ENCODE measurements around the gene TNNT1. TPM values are rescaled to one million over a fixed set of nuclear protein-coding genes. Genes with fewer than 3 reads are reported as not detected.

TNNT1 gene
- total and polyA plus RNA-seq, 9 donors = 1.3 to 3.6 (median 2.7) TPM; not detected in 4

DNA sequence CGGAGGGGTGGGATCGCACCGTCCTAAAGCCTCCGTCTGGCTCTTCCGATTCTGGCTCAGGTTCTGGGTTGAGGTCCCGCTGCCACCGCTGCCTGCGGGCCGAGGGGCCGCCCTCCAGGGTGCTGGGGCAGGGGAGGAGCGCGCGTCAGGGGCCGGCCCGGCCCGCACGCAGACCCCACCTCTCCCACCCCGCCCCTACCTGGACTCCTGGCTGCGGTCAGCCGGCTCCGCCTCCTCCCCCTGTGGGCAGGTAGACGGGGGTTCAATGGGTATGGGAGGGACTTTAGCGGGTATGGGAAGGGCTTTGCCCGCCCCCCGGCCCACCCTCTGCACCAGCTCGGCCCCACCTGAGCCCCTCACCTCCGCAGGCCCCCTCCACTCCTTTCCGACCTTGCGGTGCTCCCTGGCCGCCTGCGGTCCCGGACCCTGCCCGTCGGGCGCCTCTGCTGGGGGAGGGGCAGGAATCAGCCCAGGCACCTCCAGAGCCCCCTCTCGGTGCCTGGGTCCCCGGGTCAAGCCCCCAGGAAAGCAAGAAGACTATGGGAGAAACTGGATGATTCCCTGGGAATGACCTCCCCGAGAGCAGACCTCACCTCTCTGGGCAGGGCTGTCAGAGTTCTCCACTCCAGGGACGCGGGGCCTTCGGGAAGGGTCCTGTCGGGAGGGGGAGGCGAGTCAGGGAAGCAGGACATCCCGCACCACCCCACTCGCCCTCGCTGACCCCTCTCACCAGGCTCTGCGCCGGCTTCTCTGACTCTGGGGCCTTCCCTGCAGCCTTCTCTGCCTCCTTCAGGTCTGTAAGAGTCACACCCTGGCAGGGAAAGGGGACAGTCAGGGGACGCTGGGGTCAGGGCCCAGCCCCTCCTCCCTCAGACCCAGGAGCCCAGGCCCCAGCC lies 56.3 kb downstream of the TNNT1 start:
- WGBS, 3 donors = 85 to 88% (median 86%) methylated on average over 48 to 49 of the region's 49 CpGs
- no peak overlapping the region for H3K27ac ChIP-seq
- no peaks in the 10 kb centered on the region for H3K27me3 ChIP-seq
- intact Hi-C loops (cut with DNase I) = no loop called here
- no peaks in the 10 kb centered on the region for H3K9me3 ChIP-seq
- TF ChIP-seq CTCF (IDR thresholded peaks at IDR 0.05) (no peak), EP300 (IDR thresholded peaks at IDR 0.05) (no peak)
- H3K4me1 ChIP-seq (ENCODE audit: insufficient read depth) = peaks cover under 1% of the 10 kb centered on the region
- no peak overlapping the region for H3K4me3 ChIP-seq
- no peaks in the 10 kb centered on the region for H3K36me3 ChIP-seq
- DNase-seq = no peak

DNA sequence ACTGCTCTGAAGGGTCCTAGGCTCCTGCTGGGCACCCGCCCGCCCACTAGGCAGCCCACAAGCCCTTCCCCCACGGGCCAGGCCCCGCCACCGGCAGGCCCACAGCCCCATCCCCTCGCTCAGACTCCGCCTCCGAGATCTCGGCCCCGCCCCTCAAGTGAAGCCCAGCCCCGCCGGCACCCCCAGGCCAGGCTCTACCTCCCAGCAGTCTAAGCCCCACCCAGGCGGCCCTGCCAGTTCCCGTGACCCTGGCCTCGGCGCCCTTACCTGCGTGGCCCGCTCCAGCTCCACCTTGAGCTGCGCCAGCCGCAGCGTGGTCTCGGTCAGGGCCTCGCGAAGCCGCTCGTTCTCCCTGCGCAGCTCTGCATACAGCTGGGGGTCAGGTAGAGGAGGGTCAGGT lies 57.1 kb downstream of the TNNT1 start:
- no peak for TF ChIP-seq CTCF (IDR thresholded peaks at IDR 0.05)
- no peak for TF ChIP-seq POLR2A (IDR thresholded peaks at IDR 0.05)
- TF ChIP-seq EP300 (IDR thresholded peaks at IDR 0.05) = no peak
- DNase-seq = peak in 1 of 5 donors; percentile 37
- intact Hi-C loops (cut with DNase I) = no loop called here
- Histone ChIP-seq H3K4me3 (no peak overlapping the region), H3K36me3 (no peaks in the 10 kb centered on the region), H3K27me3 (no peaks in the 10 kb centered on the region), H3K9me3 (no peaks in the 10 kb centered on the region), H3K4me1 (ENCODE audit: insufficient read depth) (peaks cover 7% of the 10 kb centered on the region), H3K27ac (no peak overlapping the region)
- 76 to 85% (median 80%) methylated on average over 24 to 27 of the region's 27 CpGs for WGBS, 3 donors

DNA sequence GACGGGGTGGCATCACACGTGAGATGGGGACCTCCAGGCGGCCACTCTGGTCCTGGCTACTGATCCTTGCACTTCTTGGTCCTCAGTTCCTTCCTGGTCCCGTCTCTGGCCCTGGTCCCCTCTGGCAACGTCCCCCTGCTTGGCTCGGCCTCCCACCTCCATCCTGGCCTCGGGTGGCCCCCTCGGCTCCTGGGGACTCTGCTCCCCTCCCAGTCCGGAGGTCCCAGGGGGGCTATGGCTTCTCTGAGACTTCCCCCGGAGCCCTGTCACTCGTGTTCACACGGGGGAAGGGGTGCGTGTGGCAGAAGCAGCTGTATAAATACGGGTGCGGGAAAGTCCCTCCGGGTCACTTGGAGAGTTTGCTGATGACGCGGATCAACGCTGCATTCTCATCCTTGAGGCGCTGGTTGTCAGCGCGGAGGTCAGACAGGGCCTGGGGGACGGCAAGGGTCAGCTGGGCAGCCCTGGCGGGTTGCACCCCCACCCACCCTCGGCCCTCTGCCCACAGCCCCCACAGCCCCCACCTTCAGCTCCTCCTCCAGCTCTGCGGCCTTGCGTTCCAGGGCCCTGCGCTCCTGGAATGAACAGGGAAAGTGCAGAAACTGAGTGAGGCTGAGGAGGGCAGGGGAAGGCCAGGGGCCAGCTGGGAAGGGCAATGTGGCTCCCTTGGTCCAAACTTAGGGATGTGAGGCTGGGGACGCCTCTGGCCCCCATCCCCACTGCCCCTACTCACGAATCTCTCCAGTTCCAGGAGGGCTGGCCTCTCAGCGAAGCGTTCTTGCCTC lies 57.7 kb downstream of the TNNT1 start:
- Histone ChIP-seq H3K36me3 (no peaks in the 10 kb centered on the region), H3K4me3 (no peak overlapping the region), H3K27ac (no peak overlapping the region), H3K27me3 (no peaks in the 10 kb centered on the region), H3K4me1 (ENCODE audit: insufficient read depth) (peaks cover 7% of the 10 kb centered on the region), H3K9me3 (no peaks in the 10 kb centered on the region)
- TF ChIP-seq POLR2A (IDR thresholded peaks at IDR 0.05) (no peak), CTCF (IDR thresholded peaks at IDR 0.05) (no peak), EP300 (IDR thresholded peaks at IDR 0.05) (no peak)
- intact Hi-C loops (cut with DNase I) = no loop called here
- no peak for DNase-seq
- 77 to 87% (median 80%) methylated on average over 32 of the region's 32 CpGs for WGBS, 3 donors

DNA sequence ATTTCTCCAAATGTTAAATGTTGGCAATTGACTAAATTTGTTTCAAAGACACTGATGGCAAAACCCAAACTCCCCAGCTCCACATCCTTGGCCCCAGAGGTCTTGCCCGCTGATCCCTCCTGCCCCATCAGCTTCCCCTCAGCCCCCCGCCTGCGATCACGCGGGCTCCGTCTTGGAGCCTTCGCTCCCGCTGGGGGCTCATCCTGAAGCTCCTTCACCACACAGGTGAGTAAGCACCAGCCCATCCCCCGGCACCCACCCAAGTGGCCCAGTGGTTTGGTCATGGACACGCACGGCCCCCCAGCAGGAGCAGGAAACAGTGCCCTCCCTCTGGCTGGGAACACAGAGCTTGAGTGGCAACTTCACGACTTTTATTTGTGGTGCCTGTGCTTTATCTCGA lies 58.4 kb downstream of the TNNT1 start:
- intact Hi-C loops (cut with DNase I) = no loop called here
- H3K4me3 ChIP-seq = no peak overlapping the region
- H3K9me3 ChIP-seq = no peaks in the 10 kb centered on the region
- H3K27me3 ChIP-seq = no peaks in the 10 kb centered on the region
- peaks cover 7% of the 10 kb centered on the region for H3K4me1 ChIP-seq (ENCODE audit: insufficient read depth)
- H3K36me3 ChIP-seq = no peaks in the 10 kb centered on the region
- no peak for TF ChIP-seq CTCF (IDR thresholded peaks at IDR 0.05)
- TF ChIP-seq EP300 (IDR thresholded peaks at IDR 0.05) = no peak
- TF ChIP-seq POLR2A (IDR thresholded peaks at IDR 0.05) = no peak
- H3K27ac ChIP-seq = no peak overlapping the region
- DNase-seq = no peak
- WGBS, 3 donors = 82 to 88% (median 87%) methylated on average over 13 of the region's 13 CpGs
